Measurements from ENCODE around the gene CASP12. TPM values are rescaled to one million over a fixed set of nuclear protein-coding genes. Genes with fewer than 3 reads are reported as not detected.
"Not testable (repeated sequence)": the region's sequence is repeated elsewhere in the genome, so short reads cannot be mapped to it uniquely, and the experiment has no call there.

CASP12 gene
- total RNA-seq = 1 to 10 TPM in 1 of 2 donors, not detected in 1; 2.9 TPM

DNA sequence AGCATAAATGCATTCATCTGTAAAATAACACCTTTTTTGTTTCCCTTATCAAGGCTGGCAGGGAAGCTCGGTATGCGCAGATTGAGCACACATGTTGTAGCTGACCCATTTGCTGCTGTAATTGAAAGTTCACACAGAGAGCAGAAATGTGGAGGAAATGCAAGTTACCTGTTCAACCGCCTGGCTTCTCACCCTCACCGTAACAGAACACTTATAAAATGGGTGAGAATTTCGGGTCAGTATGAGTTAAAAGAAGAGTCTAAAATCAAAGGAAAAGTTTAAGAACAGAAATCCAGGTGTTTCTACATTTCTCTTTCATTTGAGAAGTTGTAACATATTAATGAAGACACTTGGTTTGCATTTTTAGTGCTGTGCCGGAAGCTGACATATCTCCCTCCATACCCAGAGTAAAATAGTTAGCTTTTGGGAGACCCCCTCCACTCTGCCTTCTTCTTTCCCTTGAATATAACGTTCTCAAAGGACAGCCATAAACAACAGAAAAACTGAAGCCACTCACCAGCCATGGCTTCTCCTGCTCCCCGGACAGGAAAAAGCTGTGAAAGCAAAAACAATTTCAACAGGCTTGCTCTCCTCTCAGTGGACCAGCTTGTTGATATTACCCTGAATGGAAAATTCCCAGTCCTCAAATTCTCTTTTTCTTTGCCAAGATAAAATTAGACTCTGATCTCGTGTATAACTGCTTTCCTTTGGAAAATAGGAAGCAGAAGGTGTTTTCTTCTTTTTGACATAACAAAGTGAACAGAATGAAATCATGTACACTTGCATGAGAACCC, at the start of gene CASP12:
CASP12 (minus strand) TSS at position 570 of the 794 bp plus-strand sequence.
- TF ChIP-seq, protein P1, sequence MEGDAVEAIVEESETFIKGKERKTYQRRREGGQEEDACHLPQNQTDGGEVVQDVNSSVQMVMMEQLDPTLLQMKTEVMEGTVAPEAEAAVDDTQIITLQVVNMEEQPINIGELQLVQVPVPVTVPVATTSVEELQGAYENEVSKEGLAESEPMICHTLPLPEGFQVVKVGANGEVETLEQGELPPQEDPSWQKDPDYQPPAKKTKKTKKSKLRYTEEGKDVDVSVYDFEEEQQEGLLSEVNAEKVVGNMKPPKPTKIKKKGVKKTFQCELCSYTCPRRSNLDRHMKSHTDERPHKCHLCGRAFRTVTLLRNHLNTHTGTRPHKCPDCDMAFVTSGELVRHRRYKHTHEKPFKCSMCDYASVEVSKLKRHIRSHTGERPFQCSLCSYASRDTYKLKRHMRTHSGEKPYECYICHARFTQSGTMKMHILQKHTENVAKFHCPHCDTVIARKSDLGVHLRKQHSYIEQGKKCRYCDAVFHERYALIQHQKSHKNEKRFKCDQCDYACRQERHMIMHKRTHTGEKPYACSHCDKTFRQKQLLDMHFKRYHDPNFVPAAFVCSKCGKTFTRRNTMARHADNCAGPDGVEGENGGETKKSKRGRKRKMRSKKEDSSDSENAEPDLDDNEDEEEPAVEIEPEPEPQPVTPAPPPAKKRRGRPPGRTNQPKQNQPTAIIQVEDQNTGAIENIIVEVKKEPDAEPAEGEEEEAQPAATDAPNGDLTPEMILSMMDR (IDR thresholded peaks at IDR 0.05) = no peak
- H3K27ac ChIP-seq = peak within 1 kb of the TSS; percentile 66 to 81
- peak within 1 kb of the TSS; percentile 32 to 37 for H3K4me3 ChIP-seq
- no peaks in the 10 kb centered on the region for H3K36me3 ChIP-seq
- no peak for DNase-seq (ENCODE audit: low spot score)
- H3K9me3 ChIP-seq = no peaks in the 10 kb centered on the region
- peaks cover 0 to 12% of the 10 kb centered on the region in 2 donors for H3K4me1 ChIP-seq
- H3K27me3 ChIP-seq = no peaks in the 10 kb centered on the region

DNA sequence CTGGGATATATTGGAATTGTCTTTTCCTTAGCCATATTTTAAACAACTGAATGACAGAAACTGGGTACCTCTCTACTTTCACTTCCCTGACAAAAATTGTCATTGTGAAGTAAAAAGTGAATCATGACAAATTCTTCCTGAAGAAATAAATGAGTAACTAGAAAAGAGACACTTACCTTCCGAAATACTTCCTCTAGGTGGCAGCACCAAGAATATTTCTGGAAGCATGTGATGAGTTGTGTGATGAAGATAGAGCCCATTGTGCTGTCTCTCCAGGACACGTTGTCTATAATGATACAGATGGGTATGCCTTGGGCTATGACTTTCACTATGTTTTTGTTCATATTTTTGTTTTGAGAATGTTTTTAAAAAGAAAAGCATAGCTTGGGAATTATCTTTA, 48.6 kb upstream of the CASP12 start:
- TF ChIP-seq, protein P1 (IDR thresholded peaks at IDR 0.05) = peak; percentile 17 to 58
- Histone ChIP-seq H3K27me3 (no peaks in the 10 kb centered on the region), H3K27ac (no peak overlapping the region), H3K9me3 (no peaks in the 10 kb centered on the region), H3K36me3 (peaks cover 30% of the 10 kb centered on the region), H3K4me3 (no peak overlapping the region), H3K4me1 (no peaks in the 10 kb centered on the region)
- DNase-seq (ENCODE audit: low spot score) = no peak

DNA sequence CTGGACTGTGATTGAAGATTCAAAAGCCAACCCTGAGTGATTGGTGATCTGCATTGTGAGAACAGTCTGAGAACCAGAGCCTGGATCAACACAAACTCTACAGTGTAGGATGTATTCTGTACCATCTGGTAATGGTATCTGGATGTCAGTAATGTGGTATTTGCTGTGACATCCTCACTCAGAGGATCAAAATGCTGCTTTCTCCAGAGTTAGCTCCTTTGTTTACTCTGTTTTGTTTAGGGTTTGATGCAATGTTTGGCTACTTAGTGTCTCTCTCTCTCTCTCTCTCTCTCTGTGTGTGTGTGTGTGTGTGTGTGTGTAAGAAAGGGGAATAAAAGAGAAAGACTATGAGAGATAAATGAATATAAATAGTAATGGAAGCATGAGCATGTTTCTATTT, 45.8 kb upstream of the CASP12 start:
- H3K27ac ChIP-seq = no peak overlapping the region
- H3K36me3 ChIP-seq = peaks cover 12% of the 10 kb centered on the region
- TF ChIP-seq, protein P1 (IDR thresholded peaks at IDR 0.05) = no peak
- H3K27me3 ChIP-seq = no peaks in the 10 kb centered on the region
- no peak overlapping the region for H3K4me3 ChIP-seq
- no peak for DNase-seq (ENCODE audit: low spot score)
- H3K4me1 ChIP-seq = no peaks in the 10 kb centered on the region
- no peaks in the 10 kb centered on the region for H3K9me3 ChIP-seq

DNA sequence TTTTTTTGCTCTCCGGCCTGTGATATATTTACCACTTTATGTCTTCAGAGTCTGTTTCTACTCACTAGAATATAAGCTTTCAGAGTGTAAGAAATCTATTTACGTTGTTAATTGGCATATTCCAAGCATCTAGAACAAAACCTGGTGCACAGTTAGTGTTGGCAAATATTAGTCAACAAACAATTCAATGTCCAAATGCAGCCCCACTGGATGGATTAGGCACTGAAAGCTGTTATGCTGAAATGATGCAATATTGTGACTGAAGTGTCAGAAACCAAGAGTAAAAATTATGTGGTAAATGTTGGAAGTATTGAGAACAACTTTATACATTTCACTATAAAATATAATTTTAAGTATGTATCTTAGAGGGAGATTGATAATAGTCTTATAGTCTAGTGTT, 45.3 kb upstream of the CASP12 start:
- TF ChIP-seq, protein P1 (IDR thresholded peaks at IDR 0.05) = no peak
- no peak for DNase-seq (ENCODE audit: low spot score)
- Histone ChIP-seq H3K9me3 (no peaks in the 10 kb centered on the region), H3K4me1 (no peaks in the 10 kb centered on the region), H3K36me3 (peaks cover 12% of the 10 kb centered on the region), H3K27ac (no peak overlapping the region), H3K27me3 (no peaks in the 10 kb centered on the region), H3K4me3 (no peak overlapping the region)

DNA sequence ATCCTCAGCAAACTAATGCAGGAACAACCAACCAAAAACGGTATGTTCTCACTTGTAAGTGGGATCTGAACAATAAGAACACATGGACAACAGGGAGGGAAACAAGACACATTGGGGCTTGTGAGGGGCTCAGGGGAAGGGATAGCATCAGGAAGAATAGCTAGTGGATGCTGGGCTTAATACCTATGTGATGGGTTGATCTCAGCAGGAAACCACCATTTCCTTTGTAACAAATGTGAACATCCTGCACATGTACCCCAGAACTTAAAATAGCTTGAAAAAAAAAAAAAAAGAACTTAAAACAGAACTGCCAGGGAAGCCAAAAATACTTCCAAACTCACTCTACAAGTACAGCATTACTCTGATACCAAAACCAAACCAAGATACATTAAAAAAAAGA, 36.3 kb upstream of the CASP12 start:
- H3K27ac ChIP-seq = no peak overlapping the region
- no peaks in the 10 kb centered on the region for H3K36me3 ChIP-seq
- no peak overlapping the region for H3K4me3 ChIP-seq
- no peaks in the 10 kb centered on the region for H3K4me1 ChIP-seq
- H3K9me3 ChIP-seq = peaks cover 0 to 5% of the 10 kb centered on the region in 2 donors
- no peaks in the 10 kb centered on the region for H3K27me3 ChIP-seq
- TF ChIP-seq, protein P1 (IDR thresholded peaks at IDR 0.05) = no peak
- DNase-seq (ENCODE audit: low spot score) = no peak

DNA sequence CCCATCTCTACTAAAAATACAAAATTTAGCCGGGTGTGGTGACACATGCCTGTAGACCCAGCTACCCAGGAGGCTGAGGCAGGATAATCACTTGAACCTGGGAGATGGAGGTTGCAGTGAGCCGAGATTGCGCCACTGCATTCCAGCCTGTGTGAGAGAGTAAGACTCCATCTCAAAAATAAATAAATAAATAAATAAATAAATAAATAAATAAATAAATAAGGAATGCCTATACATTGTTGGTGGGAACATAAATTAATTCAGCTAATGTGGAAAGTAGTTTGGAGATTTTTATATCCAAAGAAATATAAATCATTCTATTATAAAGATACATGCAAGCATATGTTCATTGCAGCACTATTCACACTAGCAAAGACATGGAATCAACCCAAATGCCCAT, 35.8 kb upstream of the CASP12 start:
- not testable (repeated sequence) for H3K9me3 ChIP-seq; H3K36me3 ChIP-seq; DNase-seq (ENCODE audit: low spot score); H3K4me3 ChIP-seq; H3K4me1 ChIP-seq; H3K27ac ChIP-seq; H3K27me3 ChIP-seq
